Prostate gland (tissue), 2 donors: ENCODE measurements around the gene NINJ1. TPM values are rescaled to one million over a fixed set of nuclear protein-coding genes. Genes with fewer than 3 reads are reported as not detected.
A peak's percentile ranks its signal among the peaks of the same experiment; 100 is the strongest.

Experiments
- DNase-seq: peaks from one replicate; pipeline ENCODE4 v3.0.0-alpha.2; 2019; ENCODE audit warnings: low spot score
- H3K27ac ChIP-seq, 2 donors: fragments of 200-600 bp; sonication (generic); 2 replicates each; pipeline ENCODE4 v1.5.1; 2017 to 2019
- H3K27me3 ChIP-seq: fragments of 200-600 bp; sonication (generic); replicated peaks from 2 replicates; pipeline ENCODE4 v1.5.1; 2019; ENCODE audit not compliant: insufficient read depth
- H3K36me3 ChIP-seq, 2 donors: fragments of 200-600 bp; sonication (generic); 1 replicate in 1 of 2; 2 replicates in 1 of 2; pipeline versions ENCODE4 v1.5.1 to v1.8.1; 2017 to 2019
- H3K4me1 ChIP-seq: fragments of 200-600 bp; sonication (generic); replicated peaks from 2 replicates; pipeline ENCODE4 v1.5.1; 2019
- H3K4me3 ChIP-seq, 2 donors: fragments of 200-600 bp; sonication (generic); 2 replicates each; pipeline ENCODE4 v1.5.1; 2017 to 2019
- H3K9me3 ChIP-seq: fragments of 200-600 bp; sonication (generic); 2 replicates; pipeline ENCODE4 v1.5.1; 2017
- POLR2A ChIP-seq: fragments of 450-650 bp; IDR thresholded peaks from one replicate; pipeline ENCODE4 v1.6.1; 2016; ENCODE audit warnings: antibody characterized with exemption, mild to moderate bottlenecking
- POLR2AphosphoS5 ChIP-seq: sonication (generic); formaldehyde crosslinking; IDR thresholded peaks from one replicate; pipeline ENCODE4 v1.6.1; 2017; ENCODE audit warnings: antibody characterized with exemption
- WGBS: methylation state at CpG from one replicate; pipeline ENCODE4 v1.1.5; 2018; 5-methylcytosine and 5-hydroxymethylcytosine counted together
- intact Hi-C: fragments of 100-400 bp; cut with DNase I; formaldehyde crosslinking; loops from one replicate; pipeline ENCODE4 v1.14.2; 2022
- total RNA-seq, 2 donors: library from RNA; depleted of rRNA; stranded (reverse); fragments of >200 nt; gene quantifications; one replicate each; pipeline ENCODE4 v1.1.0, GENCODE V29; 2016
- TF ChIP-seq, protein P1 (sequence below), 4 experiments: fragments of 200-600 bp in 2 of 4; fragments of 450-650 bp in 2 of 4; sonication (generic) in 2 of 4; IDR thresholded peaks; 1 replicate in 3 of 4; 2 replicates in 1 of 4; pipeline ENCODE4 v1.5.1; 2016 to 2019; ENCODE audit warnings: antibody characterized with exemption in 4 of 4, mild to moderate bottlenecking in 2 of 4, moderate library complexity in 2 of 4

The NINJ1 gene, protein sequence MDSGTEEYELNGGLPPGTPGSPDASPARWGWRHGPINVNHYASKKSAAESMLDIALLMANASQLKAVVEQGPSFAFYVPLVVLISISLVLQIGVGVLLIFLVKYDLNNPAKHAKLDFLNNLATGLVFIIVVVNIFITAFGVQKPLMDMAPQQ
- total RNA-seq: 100 to 1,000 TPM; 139 to 183 TPM

DNA sequence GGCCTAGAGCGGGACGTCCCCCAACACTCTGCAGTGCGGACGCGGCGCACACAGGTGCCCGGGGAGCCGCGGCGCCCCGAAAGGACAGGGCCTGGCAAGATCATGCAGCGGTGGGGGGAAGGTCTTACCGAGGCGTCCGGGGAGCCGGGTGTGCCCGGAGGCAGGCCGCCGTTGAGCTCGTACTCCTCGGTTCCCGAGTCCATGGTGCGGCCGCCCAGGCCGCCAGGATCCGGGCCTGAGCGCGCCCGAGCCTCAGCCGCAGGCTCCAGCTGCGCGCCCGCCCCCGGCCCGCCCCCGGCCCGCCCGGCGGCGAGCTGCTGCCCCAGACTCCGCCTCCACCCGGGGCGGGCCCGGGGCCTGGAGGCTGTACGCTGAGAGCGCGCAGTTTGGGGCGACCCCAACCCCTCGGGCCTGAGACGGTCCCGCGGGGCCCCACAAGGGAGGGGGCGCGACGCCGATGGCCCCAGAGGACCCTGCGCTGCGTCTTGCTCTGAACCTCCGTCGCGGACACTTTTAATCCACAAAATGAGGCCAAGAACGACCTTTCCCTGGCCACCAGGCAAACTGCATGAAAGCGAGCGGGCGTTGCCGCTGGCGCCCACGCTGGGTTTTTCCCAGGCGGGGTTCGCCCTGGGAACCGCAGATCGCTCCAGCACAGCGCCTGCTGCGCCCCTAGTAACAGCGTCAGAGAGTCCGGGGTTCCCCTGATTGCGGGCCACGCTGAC lies at the start of gene NINJ1:
Gene NINJ1 (minus strand): TSS at position 237 of the 725 bp plus-strand sequence. CDS start 34 bp downstream, at position 203.
- Histone ChIP-seq H3K27me3 (no peaks in the 10 kb centered on the region), H3K36me3 (no peaks in the 10 kb centered on the region), H3K4me1 (peaks cover 38% of the 10 kb centered on the region), H3K9me3 (no peaks in the 10 kb centered on the region), H3K27ac (peak within 1 kb of the TSS; percentile 93 to 97), H3K4me3 (peak within 1 kb of the TSS; percentile 77 to 89)
- intact Hi-C loops: loop anchor here (5.0 to 10.0 kb wide), 3 partner anchors 37 to 321 kb away; partner anchors contain the start of genes CARD19, FAM120A and FAM120AOS
- DNase-seq: peak; percentile 63
- WGBS: under 1% methylated on average over 45 of the region's 78 CpGs
- TF ChIP-seq POLR2AphosphoS5: peak; percentile 71
- peak; percentile 88 for TF ChIP-seq POLR2A
- TF ChIP-seq, protein P1, sequence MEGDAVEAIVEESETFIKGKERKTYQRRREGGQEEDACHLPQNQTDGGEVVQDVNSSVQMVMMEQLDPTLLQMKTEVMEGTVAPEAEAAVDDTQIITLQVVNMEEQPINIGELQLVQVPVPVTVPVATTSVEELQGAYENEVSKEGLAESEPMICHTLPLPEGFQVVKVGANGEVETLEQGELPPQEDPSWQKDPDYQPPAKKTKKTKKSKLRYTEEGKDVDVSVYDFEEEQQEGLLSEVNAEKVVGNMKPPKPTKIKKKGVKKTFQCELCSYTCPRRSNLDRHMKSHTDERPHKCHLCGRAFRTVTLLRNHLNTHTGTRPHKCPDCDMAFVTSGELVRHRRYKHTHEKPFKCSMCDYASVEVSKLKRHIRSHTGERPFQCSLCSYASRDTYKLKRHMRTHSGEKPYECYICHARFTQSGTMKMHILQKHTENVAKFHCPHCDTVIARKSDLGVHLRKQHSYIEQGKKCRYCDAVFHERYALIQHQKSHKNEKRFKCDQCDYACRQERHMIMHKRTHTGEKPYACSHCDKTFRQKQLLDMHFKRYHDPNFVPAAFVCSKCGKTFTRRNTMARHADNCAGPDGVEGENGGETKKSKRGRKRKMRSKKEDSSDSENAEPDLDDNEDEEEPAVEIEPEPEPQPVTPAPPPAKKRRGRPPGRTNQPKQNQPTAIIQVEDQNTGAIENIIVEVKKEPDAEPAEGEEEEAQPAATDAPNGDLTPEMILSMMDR (IDR thresholded peaks at IDR 0.05): peak in 1 of 4 experiments; percentile 26

DNA sequence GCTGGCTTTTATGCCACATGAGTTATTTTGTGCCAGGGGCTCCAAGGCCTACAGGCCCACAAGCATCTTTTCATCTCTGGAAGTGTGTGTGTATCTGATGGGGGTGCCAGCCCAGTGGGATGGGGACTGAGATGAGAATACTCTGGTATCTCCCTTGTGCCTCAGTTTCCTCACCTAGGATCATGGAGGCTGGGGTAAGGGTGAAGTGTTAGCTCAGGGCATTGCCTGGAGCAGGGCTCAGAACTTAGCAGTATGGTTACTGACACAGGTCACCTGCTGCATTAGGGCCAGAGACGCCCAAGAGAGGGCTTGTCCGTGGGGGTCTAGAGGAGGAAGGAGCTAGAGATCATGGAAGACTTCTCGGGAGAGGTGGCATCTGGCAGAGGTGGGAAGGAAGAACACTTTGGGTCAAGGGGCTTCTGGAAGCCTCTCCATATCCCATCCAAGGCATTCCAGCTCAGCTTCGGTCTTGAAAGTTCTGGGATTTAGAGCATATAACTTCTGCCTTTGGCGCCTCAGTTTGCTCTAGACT lies 49.1 kb upstream of the NINJ1 start:
- Histone ChIP-seq H3K4me3 (peak overlapping the region in 1 of 2 donors; percentile 69), H3K27me3 (no peaks in the 10 kb centered on the region), H3K4me1 (peaks cover 18% of the 10 kb centered on the region), H3K27ac (no peak overlapping the region), H3K36me3 (no peaks in the 10 kb centered on the region), H3K9me3 (no peaks in the 10 kb centered on the region)
- DNase-seq: no peak
- intact Hi-C loops: no loop called here
- 89% methylated on average over 5 of the region's 5 CpGs for WGBS
- TF ChIP-seq, protein P1 (IDR thresholded peaks at IDR 0.05): no peak
- no peak for TF ChIP-seq POLR2A
- TF ChIP-seq POLR2AphosphoS5: no peak

DNA sequence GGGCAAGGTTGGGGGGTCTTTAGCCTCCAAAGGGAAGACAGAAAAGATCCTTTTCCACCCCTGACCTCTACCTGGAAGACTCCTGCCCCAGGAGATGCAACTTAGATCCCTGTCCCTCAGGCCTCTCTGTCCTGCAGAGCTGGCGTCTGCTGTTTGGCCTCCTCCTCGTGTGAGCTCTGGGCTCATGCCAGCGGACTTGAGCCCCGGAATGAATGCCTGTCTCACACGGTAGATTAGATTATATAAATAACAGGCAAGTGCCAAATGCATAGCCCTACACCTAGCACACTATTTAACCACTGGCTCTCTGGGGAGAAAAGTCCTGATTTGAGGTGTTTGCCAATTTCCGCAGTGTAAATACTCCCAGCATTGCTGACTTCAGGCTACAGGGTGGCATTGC lies 48.5 kb upstream of the NINJ1 start:
- Histone ChIP-seq H3K27me3 (no peaks in the 10 kb centered on the region), H3K4me3 (no peak overlapping the region), H3K27ac (no peak overlapping the region), H3K9me3 (no peaks in the 10 kb centered on the region), H3K4me1 (peaks cover 18% of the 10 kb centered on the region), H3K36me3 (no peaks in the 10 kb centered on the region)
- 55% methylated on average over 6 of the region's 6 CpGs for WGBS
- DNase-seq: no peak
- TF ChIP-seq POLR2A (no peak), POLR2AphosphoS5 (no peak)
- TF ChIP-seq, protein P1 (IDR thresholded peaks at IDR 0.05): no peak
- intact Hi-C loops: no loop called here

DNA sequence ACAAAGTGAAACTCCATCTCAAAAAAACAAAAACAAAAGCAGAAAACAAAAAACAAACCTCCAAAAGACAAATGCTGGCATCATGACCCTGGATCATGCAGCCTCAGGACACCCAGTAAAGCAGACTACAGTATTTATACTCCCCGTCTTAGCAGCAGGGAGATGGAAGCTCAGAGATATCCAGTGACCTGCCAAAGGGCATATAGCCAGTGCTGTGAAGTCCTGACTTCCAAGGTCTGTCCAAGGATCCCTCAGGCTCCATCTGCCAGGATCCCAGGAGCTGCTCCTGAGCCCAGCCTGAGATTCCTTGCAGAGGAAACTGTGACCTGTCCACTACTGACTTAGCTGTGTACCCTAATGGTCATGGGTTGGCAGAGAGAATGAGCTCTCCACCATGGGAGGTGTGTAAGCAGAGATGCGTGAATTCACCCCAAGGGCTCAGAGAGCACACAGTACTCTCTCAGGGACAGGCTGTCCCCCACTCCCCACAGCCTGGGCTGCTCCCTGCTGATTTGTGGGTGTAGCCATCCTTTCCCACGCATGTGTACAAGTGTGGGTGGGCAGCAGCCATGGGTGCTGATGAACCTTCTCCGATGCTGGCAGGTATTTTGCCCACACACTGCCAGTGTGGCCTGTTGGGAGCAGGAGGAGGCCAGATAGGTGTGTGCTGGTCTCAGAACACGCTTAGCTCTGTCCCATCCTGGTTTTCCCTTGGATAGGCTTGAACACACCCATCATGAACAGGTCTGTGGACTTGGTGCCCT lies 47.8 kb upstream of the NINJ1 start:
- Histone ChIP-seq H3K4me3 (no peak overlapping the region), H3K4me1 (peaks cover 13% of the 10 kb centered on the region), H3K27me3 (no peaks in the 10 kb centered on the region), H3K9me3 (no peaks in the 10 kb centered on the region), H3K27ac (no peak overlapping the region), H3K36me3 (no peaks in the 10 kb centered on the region)
- TF ChIP-seq POLR2A: no peak
- TF ChIP-seq, protein P1 (IDR thresholded peaks at IDR 0.05): no peak
- TF ChIP-seq POLR2AphosphoS5: no peak
- DNase-seq: no peak
- intact Hi-C loops: no loop called here
- WGBS: 92% methylated on average over 5 of the region's 5 CpGs
